ENCODE data around the gene DPYSL4. TPM values are rescaled to one million over a fixed set of nuclear protein-coding genes. Genes with fewer than 3 reads are reported as not detected.
"Not testable (repeated sequence)": the region's sequence is repeated elsewhere in the genome, so short reads cannot be mapped to it uniquely, and the experiment has no call there.

DPYSL4 gene
- total RNA-seq, 1 experiment from 2014 or later, result 19.6 TPM

DNA sequence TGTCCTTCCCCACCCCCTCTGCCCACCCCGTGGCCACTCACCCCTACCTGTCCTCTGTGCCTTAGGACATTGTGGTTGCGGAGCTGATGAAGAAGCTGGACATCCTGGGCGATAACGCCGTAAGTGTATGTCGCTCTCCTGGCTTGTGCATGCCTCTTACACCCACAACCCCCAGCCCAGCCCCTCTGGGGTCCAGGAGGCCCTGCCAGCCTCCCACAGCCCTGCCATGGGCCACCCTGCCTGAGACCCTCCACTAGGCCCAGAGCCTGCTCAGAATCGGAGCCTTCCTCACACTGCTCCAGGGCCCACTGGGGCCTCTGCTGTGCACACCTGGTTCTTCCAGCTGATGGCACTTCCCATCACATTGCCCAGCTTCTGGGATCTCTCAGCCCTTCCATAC, 36.8 kb upstream of the DPYSL4 start:
- no peak for DNase-seq (ENCODE audit: low spot score)

DNA sequence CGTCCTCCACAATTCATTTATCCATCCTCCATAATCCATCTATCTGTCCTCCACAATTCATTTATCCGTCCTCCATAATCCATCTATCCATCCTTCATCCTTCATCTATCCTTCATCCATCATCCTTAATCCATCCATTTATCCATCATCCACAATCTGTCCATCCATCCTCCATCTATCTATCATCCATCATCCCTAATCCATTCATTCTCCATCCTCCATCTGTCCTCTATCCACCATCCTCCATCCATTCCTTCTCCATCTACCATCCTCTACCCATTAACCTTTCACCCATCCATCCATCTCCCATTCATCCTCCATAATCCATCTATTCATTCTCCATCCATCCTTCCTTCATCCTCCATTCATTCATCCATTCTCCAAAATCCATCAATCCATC, 36.0 kb upstream of the DPYSL4 start:
- DNase-seq (ENCODE audit: low spot score), result no peak

DNA sequence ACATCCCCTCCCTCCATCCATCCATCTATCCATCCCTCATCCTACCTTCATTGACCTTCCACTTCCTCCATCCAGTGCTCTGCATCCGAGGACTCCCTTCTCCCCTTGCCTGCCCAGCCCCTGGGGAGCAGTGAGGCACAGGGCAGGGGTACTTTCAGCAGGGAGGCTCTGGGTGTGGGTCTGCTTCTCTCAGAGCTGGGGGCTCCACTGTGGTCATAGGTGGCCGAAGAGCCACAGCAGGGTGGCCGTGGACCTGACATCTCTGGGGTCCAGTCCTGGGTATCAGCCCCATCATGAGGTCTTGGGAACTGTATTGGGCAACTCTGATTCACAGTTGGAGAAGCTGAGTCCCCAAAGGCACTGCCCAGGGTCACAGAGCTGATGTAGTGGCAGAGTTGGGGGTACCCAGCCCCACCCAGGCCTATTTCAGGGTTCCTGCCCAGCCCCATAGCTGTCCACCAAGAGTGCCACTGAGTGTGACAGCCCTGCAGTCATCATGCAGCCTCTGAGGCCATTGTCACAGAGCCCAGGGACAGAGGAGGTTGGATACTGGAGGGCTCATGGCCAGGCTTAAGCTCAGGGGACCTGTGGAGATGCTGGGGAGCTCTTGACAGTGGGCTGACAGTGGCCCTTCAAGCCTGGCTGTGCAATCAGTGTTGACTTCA, 35.3 kb upstream of the DPYSL4 start:
- DNase-seq (ENCODE audit: low spot score), result no peak

DNA sequence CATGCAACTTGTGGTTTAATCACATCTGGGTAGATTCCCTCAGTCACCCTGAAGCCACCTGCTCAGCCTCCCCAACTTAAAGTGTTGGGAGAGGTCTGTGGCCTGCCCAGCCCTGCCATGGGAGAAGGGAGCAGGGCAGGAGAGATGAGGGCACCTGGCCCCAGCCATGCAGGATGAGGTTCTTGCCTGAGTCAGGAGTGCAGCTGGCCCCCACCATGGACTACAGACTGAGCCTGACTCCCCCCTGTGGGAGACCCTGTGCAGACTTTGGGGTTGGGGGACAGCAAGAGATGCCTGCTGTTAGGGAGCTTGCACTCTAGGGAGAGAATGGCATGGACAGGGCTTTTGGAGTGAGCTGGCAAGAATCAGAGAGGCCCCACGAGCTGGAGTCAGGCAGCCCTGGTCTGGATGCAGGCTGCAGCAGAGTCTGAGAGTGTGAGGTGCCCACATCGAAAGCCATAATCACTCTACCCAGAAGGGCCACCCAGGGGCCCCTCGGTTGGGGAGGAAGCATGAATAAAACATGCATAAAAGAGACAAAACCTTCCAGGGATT, 34.7 kb upstream of the DPYSL4 start:
- no peak for DNase-seq (ENCODE audit: low spot score)

DNA sequence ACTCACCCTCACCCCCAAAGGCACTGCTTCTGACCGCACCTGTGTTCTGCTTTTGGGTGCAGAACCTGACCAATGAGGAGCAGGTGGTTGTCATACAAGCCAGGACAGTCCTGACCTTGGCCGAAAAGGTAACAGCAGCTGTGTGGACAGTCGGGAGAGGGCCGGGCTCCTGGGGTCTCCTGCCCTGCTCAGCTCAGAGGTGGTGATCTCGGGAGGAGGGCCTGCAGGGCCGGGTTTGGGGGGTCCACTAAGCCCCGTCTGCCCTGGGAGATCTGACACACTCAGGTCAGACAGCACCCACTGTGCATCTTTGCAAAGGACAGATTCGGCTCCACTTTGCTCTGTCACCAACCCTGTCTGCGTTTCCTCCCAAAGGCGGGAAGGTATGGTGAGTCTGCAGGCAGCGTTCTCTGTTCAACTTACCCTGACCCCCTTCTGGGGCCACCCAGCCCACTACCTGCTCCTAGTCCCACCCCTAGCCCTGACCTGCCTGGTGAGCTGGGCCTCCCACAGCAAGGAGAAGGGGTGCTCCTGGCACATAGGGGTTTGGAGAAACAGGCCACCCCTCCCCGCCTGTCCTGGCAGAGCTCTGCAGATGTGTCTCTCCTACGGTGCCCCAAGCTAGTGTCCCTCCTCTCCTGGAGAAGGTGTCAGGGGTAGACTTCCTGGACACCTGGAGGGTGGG, 33.7 kb upstream of the DPYSL4 start:
- DNase-seq (ENCODE audit: low spot score), result no peak

DNA sequence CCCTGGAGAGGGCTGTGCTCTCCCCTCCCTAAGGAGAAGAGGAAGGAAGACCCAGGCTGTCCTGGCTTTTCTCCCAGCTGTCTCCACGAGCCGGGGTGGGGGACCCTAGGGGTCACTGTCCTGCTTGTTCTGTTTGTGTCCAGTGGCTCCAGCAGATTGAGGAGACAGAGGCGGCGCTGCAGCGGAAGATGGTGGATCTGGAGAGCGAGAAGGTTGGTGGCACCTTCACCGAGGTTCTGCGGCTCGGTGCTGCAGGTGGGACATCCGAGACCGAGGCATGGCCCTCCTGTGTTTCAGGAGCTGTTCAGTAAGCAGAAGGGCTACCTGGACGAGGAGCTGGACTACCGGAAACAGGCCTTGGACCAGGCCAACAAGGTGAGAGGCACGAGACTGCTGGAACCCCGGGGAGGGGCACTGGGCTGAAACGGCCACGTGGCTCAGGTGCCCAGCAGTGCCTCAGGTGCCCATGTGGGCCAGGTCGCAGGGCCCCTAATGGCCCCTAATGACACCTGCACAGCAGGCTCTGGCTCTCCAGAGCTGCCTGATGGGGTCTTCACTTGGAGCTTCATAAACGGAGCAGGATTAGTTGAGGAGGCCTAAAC, 33.0 kb upstream of the DPYSL4 start:
- DNase-seq (ENCODE audit: low spot score), result no peak

DNA sequence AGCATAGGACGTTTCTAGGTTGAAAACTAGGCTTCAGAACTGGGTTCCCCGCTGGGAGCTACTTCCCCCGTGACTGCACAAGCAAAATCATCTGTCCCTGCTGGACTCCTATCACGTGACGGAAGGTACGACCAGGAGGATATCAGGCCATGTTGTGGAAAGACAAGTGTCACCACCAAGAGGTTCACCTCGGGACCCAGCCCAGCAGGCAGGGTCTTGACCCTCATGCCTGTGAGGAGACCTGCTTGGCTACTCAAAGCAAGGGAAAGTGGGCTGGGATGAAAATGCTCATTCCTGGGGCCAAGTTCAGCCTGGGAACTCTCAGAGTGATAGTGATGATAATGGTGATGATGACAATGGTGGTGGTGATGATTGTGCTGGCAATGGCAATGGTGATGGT, 32.3 kb upstream of the DPYSL4 start:
- DNase-seq (ENCODE audit: low spot score), result no peak

DNA sequence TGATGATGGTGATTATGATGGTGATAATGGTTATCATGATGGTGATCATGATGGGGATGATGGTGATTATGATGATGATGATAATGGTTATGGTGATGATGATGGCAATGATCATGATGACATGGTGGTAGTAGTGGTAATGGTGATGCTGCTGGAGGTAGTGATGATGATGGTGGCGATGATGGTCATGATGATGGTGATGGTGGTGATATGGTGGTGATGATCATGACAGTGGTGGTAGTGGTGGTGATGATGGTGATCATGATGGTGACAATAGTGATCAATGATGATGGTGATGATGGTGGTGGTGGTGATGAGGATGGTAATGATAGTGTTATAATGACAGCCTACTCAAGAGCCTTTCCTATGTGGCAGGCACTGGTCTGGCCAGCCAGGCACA, 31.8 kb upstream of the DPYSL4 start:
- DNase-seq (ENCODE audit: low spot score), result no peak

DNA sequence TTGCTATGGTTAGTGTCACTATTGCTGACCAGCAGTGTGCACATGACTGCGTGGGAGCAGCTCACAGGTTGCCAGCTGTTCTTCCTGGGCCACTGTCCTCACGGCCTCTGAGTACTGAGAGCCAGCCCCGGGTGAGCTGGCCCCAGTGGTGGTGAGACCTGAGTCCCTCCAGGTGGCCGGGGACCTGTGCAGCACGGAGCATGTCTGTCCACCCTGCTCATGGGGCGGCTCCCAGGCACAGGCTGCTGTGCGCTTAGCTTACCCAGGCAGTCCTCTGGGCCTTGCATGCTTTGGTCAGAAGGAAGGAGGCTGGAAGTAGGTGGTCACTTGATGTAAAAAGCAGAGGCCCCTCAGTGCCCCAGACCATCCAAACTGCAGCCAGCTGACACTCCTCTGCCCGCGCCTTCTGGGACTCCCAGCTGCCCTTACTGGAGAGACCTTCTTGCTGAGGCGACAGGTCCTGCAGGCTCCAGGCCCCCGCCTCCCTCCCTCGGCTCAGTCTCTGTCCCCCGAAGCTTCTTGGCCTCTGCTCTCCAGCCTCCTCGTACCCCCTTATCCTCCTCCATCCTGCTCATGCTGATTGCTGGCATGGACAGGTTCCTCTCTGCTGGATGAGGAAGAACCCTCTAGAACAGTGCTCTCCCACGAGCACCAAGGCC, 30.9 kb upstream of the DPYSL4 start:
- no peak for DNase-seq (ENCODE audit: low spot score)

DNA sequence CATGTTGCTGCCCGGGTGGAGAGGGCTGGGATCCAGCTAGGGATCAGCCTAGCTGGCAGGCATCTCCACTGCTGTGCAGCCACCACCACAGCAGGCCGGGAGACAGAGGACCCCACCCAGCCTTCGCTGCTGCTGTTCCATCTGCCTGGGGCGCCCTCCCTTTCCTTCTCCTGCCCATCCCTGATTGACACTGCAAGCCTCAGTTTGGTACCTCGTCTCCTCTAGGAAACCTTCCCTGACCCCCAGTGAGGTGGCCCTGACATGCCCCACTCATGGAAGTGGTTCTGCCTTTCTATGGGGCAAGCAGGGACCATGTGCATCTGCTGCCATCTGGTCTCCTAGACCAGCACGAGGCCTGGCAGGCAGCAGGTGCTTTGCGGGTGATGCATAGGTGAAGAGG, 30.4 kb upstream of the DPYSL4 start:
- DNase-seq (ENCODE audit: low spot score), result no peak

DNA sequence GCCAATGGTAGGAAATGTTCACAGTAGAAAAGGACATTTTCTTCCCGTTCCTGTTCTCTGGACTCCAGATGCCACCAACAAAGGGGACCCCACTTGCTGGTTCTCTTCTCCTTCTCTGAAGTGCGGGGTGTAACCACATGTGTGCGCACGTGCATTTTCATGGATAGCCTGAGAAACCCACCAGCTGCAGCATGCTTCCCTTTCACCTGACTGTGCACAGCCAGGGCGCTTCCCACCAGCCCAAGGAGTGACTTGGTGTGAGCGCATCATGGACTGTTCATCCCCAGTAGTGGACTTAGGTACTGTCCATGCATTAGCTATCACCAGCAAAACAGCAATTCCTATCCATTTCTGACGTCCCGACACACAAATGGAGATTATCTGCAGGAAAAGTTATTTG, 29.6 kb upstream of the DPYSL4 start:
- DNase-seq (ENCODE audit: low spot score), result no peak

DNA sequence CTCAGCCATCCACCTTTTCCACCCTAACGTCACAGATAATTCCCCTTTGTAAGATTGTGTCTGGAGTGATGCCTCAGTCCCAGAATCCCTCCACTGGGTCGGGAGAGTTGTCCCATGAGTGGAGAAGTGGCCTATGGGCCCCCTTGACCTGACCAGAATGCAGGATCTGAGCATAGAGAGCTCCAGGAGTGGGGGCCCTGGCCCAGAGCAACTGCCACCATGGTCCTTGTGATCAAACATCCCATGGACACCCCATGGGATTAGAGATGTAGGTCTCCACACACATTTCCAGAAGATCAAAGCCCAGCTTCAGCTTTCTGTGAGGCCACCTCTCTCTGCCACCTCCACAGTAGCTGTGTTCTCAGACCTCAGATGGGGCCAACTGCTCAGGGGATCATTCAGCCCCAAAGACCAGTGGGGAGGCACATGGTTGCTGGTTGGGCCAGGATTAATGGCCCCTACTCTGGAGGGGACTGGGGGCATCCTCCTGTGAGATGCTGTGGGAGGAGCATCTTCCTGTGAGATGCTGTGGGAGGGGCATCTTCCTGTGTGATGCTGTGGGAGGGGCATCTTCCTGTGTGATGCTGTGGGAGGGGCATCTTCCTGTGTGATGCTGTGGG, 28.5 kb upstream of the DPYSL4 start:
- DNase-seq (ENCODE audit: low spot score), result no peak

DNA sequence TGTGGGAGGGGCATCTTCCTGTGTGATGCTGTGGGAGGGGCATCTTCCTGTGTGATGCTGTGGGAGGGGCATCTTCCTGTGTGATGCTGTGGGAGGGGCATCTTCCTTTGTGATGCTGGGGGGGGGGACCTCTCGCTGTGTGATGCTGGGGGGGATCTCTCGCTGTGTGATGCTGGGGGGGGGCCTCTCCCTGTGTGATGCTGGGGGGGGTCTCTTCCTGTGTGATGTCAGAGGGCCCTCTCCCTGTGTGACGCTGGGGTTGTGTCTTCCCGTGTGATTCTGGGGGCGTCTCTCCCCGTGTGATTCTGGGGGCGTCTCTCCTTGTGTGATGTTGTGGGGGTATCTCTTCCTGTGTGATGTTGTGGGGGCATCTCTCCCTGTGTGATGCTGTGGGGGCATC, 27.9 kb upstream of the DPYSL4 start:
- DNase-seq (ENCODE audit: low spot score), result no peak

DNA sequence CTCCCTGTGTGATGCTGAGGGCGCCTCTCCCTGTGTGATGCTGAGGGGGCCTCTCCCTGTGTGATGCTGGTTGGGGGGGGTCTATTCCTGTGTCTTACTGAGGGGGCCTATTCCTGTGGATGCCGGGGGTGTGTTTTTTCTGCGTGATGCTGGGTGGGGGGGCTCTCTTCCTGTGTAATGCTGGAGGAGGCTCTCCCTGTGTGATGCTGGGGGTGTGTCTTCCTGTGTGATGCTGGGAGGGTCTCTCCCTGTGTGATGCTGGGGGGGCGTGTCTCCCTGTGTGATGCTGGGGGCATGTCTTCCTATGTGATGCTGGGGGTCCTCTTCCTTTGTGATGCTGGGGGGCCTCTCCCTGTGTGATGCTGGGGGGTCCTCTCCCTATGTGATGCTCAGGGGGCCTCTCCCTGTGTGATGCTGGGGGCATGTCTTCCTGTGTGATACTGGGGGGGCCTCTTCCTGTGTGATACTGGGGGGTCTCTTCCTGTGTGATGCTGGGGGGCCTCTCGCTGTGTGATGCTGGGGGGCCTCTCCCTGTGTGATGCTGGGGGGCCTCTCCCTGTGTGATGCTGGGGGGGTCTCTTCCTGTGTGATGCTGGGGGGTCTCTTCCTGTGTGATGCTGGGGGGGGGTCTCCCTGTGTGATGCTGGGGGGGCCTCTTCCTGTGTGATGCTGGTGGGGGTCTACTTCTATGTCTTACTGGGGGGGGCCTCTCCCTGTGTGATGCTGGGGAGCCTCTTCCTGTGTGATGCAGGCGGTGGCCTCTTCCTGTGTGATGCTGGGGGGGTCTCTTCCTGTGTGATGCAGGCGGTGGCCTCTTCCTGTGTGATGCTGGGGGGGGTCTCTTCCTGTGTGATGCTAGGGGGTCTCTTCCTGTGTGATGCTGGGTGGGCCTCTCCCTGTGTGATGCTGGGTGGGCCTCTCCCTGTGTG, 27.2 kb upstream of the DPYSL4 start:
- DNase-seq (ENCODE audit: low spot score), result not testable (repeated sequence)

DNA sequence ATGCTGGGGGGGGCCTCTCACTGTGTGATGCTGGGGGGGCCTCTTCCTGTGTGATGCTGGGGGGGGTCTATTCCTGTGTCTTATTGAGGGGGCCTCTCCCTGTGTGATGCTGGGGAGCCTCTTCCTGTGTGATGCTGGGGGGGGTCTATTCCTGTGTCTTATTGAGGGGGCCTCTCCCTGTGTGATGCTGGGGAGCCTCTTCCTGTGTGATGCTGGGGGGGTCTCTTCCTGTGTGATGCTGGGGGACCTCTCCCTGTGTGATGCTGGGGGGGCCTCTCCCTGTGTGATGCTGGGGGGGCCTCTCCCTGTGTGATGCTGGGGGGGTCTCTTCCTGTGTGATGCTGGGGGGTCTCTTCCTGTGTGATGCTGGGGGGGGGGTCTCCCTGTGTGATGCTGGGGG, 26.5 kb upstream of the DPYSL4 start:
- not testable (repeated sequence) for DNase-seq (ENCODE audit: low spot score)

DNA sequence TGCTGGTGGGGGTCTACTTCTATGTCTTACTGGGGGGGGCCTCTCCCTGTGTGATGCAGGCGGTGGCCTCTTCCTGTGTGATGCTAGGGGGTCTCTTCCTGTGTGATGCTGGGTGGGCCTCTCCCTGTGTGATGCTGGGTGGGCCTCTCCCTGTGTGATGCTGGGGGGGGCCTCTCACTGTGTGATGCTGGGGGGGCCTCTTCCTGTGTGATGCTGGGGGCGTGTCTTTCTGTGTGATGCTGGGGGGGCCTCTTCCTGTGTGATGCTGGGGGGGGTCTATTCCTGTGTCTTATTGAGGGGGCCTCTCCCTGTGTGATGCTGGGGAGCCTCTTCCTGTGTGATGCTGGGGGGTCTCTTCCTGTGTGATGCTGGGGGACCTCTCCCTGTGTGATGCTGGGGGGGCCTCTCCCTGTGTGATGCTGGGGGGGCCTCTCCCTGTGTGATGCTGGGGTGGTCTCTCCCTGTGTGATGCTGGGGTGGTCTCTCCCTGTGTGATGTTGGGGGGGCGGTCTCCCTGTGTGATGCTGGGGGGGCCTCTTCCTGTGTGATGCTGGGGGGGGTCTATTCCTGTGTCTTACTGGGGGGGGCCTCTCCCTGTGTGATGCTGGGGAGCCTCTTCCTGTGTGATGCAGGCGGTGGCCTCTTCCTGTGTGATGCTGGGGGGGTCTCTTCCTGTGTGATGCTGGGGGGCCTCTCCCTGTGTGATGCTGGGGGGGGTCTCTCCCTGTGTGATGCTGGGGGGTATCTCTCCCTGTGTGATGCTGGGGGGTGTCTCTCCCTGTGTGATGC, 25.7 kb upstream of the DPYSL4 start:
- DNase-seq (ENCODE audit: low spot score), result not testable (repeated sequence)

DNA sequence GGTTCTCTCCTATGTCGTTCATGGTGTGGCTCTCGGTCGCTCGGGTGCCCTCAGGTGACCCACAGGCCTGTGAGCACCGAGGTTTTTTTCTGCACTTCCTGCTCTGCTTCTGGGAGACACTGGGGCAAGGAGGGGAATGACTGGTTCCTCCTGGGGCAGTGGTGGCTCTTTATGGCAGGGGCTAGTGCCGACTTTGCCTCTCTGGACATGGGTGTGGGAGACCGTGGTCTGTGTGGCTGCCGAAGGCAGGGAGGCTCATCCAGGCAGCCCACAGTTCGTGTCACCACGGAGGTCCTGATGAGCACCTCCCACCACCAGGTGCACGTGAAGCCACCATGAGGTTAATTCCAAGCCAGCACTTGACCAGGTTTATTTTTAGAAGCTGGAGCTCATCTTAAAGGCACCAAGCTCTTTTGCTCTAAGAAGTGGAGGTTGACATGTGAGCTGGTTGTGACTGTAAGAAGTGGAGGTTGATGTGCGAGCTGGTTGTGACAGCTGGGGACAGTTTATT, 24.7 kb upstream of the DPYSL4 start:
- no peak for DNase-seq (ENCODE audit: low spot score)

DNA sequence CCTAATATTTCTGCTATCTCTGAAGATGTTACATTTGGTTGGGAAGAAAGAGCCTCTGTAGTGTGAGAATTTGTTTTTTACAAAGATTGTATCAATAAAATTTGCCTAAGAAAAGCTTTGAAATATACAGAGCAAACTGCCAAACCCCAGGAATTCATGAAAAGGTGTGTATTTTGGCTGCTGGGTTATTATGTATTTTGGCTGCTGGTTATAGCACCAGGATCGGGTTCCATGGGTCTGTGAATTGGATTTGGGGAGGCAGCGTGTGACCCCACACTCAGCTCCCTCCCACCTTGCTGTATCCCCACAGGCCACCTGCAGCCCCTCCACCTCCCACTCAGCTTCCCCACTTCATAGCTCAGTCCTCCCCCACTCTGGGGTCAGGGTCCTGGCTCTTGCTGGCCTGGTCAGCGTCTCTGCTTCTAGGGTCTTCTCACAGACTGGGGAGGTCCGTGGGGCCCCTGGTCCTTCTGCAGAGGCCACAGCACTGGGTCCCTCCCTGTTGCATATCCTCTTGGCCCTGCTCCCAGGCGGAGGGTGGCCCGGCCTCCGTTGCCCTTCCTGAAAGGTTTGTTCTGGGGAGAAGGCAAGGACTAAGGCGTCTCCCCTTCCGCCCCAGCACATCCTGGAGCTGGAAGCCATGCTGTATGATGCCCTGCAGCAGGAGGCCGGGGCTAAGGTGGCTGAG, 24.0 kb upstream of the DPYSL4 start:
- no peak for DNase-seq (ENCODE audit: low spot score)

DNA sequence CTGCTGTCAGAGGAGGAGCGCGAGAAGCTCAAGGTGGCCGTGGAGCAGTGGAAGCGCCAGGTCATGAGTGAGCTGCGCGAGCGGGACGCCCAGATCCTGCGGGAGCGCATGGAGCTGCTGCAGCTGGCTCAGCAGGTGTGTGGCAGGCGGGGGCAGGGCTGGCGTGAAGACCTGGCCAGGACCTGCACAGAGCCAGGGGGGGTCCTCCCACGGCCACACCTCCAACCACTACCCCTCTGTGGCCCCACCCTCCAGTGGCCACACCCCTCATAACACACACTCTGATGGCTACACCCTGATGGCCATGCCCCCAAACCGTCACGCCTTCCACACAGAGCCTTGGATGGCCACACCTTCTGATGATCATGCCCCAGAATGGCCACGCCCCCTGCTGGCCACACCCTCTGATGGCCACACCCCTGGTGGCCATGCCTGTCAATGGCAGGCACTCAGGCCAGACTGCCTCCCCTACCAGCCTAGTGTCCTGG, 23.4 kb upstream of the DPYSL4 start:
- DNase-seq (ENCODE audit: low spot score), result peak; percentile 46
